PFSK-1 (cell line): Measurements from ENCODE around the gene NUDCD3.

ENCODE experiments used
- FOXP2 ChIP-seq: optimal IDR thresholded peaks from 2 replicates; pipeline ENCODE3; 2011; ENCODE audit warnings: borderline replicate concordance, control low read depth, inconsistent platforms; ENCODE audit not compliant: insufficient read depth; ENCODE audit errors: extremely low read length, extremely low read depth
- POLR2AphosphoS5 ChIP-seq: IDR thresholded peaks from 2 replicates; pipeline ENCODE4 v1.6.1; 2012; ENCODE audit warnings: low read depth, mild to moderate bottlenecking, control low read depth, low read length, moderate library complexity
- REST ChIP-seq, 2 experiments: IDR thresholded peaks; 2 replicates each; pipeline versions ENCODE4 v1.6.1 to v1.8.0; 2011 to 2012; ENCODE audit warnings: low read depth in 2 of 2, low read length in 2 of 2, control low read depth in 1 of 2, inconsistent platforms in 1 of 2, mild to moderate bottlenecking in 1 of 2, moderate library complexity in 1 of 2; ENCODE audit not compliant: insufficient read depth in 1 of 2
- SIN3A ChIP-seq: IDR thresholded peaks from 2 replicates; pipeline ENCODE4 v1.6.1; 2012; ENCODE audit warnings: mild to moderate bottlenecking, low read length, moderate library complexity, borderline replicate concordance; ENCODE audit not compliant: insufficient read depth
- TAF1 ChIP-seq: IDR thresholded peaks from 2 replicates; pipeline ENCODE4 v1.6.1; 2012; ENCODE audit warnings: low read length, control low read depth, borderline replicate concordance; ENCODE audit not compliant: insufficient read depth

Gene NUDCD3

GRCh38 chr7:44373418-44373740 is 117.1 kb downstream of the NUDCD3 start:
- TF ChIP-seq TAF1 = no peak
- TF ChIP-seq REST (IDR thresholded peaks at IDR 0.05; ENCODE audit: insufficient read depth in 1 of 2, low read depth in 2 of 2, low read length in 2 of 2) = no peak
- no peak for TF ChIP-seq FOXP2
- TF ChIP-seq SIN3A = no peak
- no peak for TF ChIP-seq POLR2AphosphoS5

GRCh38 chr7:44372560-44373417 is 117.7 kb downstream of the NUDCD3 start:
- TF ChIP-seq POLR2AphosphoS5 (no peak), TAF1 (no peak), SIN3A (no peak), REST (IDR thresholded peaks at IDR 0.05; ENCODE audit: insufficient read depth in 1 of 2, low read depth in 2 of 2, low read length in 2 of 2) (no peak), FOXP2 (no peak)

- TF ChIP-seq TAF1 (no peak), POLR2AphosphoS5 (no peak), REST (IDR thresholded peaks at IDR 0.05; ENCODE audit: insufficient read depth in 1 of 2, low read depth in 2 of 2, low read length in 2 of 2) (no peak), FOXP2 (no peak), SIN3A (no peak)
These were observed 121.6 kb downstream of the NUDCD3 start for GRCh38 chr7:44368885-44369284.

DNA sequence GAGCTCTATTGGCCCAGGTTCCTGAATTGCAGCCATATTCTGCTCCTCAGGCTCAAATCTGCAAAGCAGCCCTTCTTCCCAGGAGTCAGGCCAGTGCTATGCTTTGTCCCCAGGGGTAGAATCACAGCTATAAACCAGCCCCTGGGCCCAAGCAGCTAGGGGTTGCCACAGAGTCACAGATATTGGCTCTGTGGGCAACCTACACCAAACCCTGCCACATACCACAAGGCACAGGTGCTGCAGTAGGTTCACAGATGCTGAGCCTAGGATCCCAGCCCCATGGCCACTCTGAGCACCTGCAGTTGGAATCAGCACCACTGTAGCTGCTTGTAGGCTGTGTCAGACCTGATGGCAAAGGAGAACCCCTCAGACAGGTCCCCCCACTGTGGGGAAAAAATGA is 122.0 kb downstream of the NUDCD3 start:
- TF ChIP-seq POLR2AphosphoS5 (no peak), SIN3A (no peak), REST (IDR thresholded peaks at IDR 0.05; ENCODE audit: insufficient read depth in 1 of 2, low read depth in 2 of 2, low read length in 2 of 2) (no peak), TAF1 (no peak), FOXP2 (no peak)
